Loucy (cell line): Measurements from ENCODE around the gene EVC.

Experiments used
- H2AFZ ChIP-seq: fragments of 200-600 bp; sonication (generic); 2 replicates; pipeline ENCODE4 v1.6.0; 2016; ENCODE audit warnings: antibody characterized with exemption, mild to moderate bottlenecking, low read length, moderate library complexity
- H3F3A ChIP-seq: fragments of 200-600 bp; 2 replicates; pipeline ENCODE4 v1.6.0; 2016; ENCODE audit warnings: antibody characterized with exemption, low read depth, mild to moderate bottlenecking
- H3K27me3 ChIP-seq: fragments of 200-600 bp; sonication (generic); 2 replicates; pipeline ENCODE4 v1.6.1; 2014; ENCODE audit warnings: low read length, mild to moderate bottlenecking; ENCODE audit not compliant: insufficient read depth, poor library complexity, severe bottlenecking
- H3K36me3 ChIP-seq: fragments of 200-600 bp; sonication (generic); 2 replicates; pipeline ENCODE4 v1.6.1; 2016; ENCODE audit warnings: low read length; ENCODE audit not compliant: insufficient read depth
- H3K4me1 ChIP-seq: fragments of 200-600 bp; sonication (generic); 2 replicates; pipeline ENCODE4 v1.5.1; 2014; ENCODE audit warnings: low read length, mild to moderate bottlenecking; ENCODE audit not compliant: insufficient read depth, poor library complexity, severe bottlenecking
- H3K4me2 ChIP-seq: fragments of 200-600 bp; sonication (generic); 2 replicates; pipeline ENCODE4 v1.6.0; 2014; ENCODE audit warnings: antibody characterized with exemption, low read length, low read depth, mild to moderate bottlenecking; ENCODE audit not compliant: poor library complexity, severe bottlenecking
- H3K4me3 ChIP-seq: fragments of 200-600 bp; sonication (generic); 2 replicates; pipeline ENCODE4 v1.5.1; 2014; ENCODE audit warnings: low read length, mild to moderate bottlenecking, mixed read lengths; ENCODE audit not compliant: poor library complexity, severe bottlenecking
- H3K79me2 ChIP-seq: fragments of 200-600 bp; sonication (generic); 2 replicates; pipeline ENCODE4 v1.6.1; 2014; ENCODE audit warnings: low read length; ENCODE audit not compliant: insufficient read depth
- H3K9ac ChIP-seq: fragments of 200-600 bp; sonication (generic); 2 replicates; pipeline ENCODE4 v1.6.0; 2014; ENCODE audit warnings: mild to moderate bottlenecking, low read depth, low read length, moderate library complexity; ENCODE audit not compliant: poor library complexity, severe bottlenecking
- H3K9me2 ChIP-seq: fragments of 200-600 bp; sonication (generic); replicated peaks from 2 replicates; pipeline ENCODE4 v1.6.1; 2016; ENCODE audit warnings: low read depth, low read length, mixed read lengths
- H3K9me3 ChIP-seq: fragments of 200-600 bp; sonication (generic); 2 replicates; pipeline ENCODE4 v1.6.1; 2014; ENCODE audit warnings: mild to moderate bottlenecking, antibody characterized with exemption, low read length, low read depth; ENCODE audit not compliant: insufficient read depth
- H4K20me1 ChIP-seq: fragments of 200-600 bp; sonication (generic); 2 replicates; pipeline ENCODE4 v1.6.0; 2014; ENCODE audit warnings: antibody characterized with exemption, low read length, mild to moderate bottlenecking; ENCODE audit not compliant: insufficient read depth, poor library complexity, severe bottlenecking
- EZH2phosphoT487 ChIP-seq: fragments of 200-600 bp; IDR thresholded peaks from 2 replicates; pipeline ENCODE4 v1.6.1; 2018; ENCODE audit warnings: antibody characterized with exemption, mild to moderate bottlenecking, moderate library complexity, borderline replicate concordance
- TF ChIP-seq, protein P1 (sequence below): fragments of 200-600 bp; sonication (generic); conservative IDR thresholded peaks from 2 replicates; pipeline ENCODE4 v1.5.1; 2014; ENCODE audit warnings: mild to moderate bottlenecking, antibody characterized with exemption, low read length

The EVC gene

DNA sequence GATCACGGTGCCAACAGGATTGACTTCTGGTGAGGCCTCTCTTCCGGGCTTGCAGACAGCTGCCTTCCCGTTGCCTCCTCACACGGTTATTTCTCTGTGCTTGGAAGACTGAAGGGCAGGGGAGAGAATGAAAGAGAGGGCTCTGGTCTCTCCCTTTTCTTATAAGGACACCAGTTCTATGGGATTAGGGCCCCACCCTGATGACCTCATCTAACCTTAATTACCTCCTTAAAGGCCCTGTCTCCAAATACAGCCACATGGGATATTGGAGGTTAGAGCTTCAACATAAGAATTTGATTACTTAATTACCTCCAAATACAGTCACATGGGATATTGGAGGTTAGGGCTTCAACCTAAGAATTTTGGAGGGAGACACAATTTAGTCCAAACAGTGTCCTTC, 46.5 kb downstream of the EVC start:
- peaks cover 10% of the 10 kb centered on the region; the same call in 1 of the 2 replicates for H3K9me3 ChIP-seq
- H3K79me2 ChIP-seq = no peaks in the 10 kb centered on the region
- no peak overlapping the region for H3K4me2 ChIP-seq
- H3K36me3 ChIP-seq = no peaks in the 10 kb centered on the region
- H3K9ac ChIP-seq = no peak overlapping the region
- no peak for TF ChIP-seq EZH2phosphoT487
- TF ChIP-seq, protein P1, sequence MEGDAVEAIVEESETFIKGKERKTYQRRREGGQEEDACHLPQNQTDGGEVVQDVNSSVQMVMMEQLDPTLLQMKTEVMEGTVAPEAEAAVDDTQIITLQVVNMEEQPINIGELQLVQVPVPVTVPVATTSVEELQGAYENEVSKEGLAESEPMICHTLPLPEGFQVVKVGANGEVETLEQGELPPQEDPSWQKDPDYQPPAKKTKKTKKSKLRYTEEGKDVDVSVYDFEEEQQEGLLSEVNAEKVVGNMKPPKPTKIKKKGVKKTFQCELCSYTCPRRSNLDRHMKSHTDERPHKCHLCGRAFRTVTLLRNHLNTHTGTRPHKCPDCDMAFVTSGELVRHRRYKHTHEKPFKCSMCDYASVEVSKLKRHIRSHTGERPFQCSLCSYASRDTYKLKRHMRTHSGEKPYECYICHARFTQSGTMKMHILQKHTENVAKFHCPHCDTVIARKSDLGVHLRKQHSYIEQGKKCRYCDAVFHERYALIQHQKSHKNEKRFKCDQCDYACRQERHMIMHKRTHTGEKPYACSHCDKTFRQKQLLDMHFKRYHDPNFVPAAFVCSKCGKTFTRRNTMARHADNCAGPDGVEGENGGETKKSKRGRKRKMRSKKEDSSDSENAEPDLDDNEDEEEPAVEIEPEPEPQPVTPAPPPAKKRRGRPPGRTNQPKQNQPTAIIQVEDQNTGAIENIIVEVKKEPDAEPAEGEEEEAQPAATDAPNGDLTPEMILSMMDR = no peak
- H3F3A ChIP-seq = no peaks in the 10 kb centered on the region
- no peaks in the 10 kb centered on the region for H4K20me1 ChIP-seq
- H3K4me1 ChIP-seq = no peaks in the 10 kb centered on the region
- H2AFZ ChIP-seq = no peak overlapping the region
- H3K9me2 ChIP-seq = no peaks in the 10 kb centered on the region
- no peak overlapping the region for H3K4me3 ChIP-seq
- H3K27me3 ChIP-seq = no peaks in the 10 kb centered on the region

DNA sequence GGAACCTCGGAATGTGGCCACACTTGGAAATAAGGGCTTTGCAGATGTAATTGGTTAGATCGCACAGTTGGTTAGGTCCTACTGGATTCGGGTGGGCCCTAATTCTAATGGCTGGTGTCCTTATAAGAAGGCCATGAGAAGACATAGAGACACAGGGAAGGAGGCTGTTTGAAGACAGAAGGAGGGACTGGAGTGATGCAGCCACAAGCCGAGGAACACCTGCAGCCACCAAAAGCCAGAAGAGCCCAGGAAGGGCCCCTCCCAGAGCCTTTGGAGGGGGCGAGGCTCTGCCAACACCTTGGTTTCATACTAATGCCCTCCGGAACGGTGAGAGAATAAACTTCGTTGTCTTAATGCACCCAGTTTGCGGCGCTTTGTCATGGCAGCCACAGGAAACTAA, 47.0 kb downstream of the EVC start:
- TF ChIP-seq, protein P1 = no peak
- no peak for TF ChIP-seq EZH2phosphoT487
- Histone ChIP-seq H3K9me3 (peaks cover 7% of the 10 kb centered on the region; the same call in 1 of the 2 replicates), H2AFZ (no peak overlapping the region), H4K20me1 (no peaks in the 10 kb centered on the region), H3F3A (no peaks in the 10 kb centered on the region), H3K4me3 (no peak overlapping the region), H3K27me3 (no peaks in the 10 kb centered on the region), H3K79me2 (no peaks in the 10 kb centered on the region), H3K4me1 (no peaks in the 10 kb centered on the region), H3K36me3 (no peaks in the 10 kb centered on the region), H3K9ac (no peak overlapping the region), H3K9me2 (no peaks in the 10 kb centered on the region), H3K4me2 (no peak overlapping the region)

DNA sequence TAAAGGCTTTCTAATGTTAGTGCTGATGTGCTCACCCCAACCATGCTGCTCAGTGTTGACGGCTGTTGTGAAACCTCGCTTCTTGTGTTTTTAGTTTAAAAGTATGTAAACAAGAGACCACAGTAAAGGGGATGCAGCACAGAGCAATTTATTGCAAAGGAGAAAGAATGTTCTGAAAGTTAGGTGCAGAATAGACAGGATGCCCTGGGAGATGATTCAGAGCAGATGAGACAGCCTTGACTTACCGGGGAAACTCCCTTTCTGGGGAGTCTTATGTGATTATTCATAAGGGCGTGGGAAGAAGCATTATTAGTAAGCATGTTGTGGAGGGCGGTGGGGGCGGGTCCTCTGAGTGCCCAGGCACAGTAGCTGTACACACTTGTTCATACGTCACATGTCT, 47.7 kb downstream of the EVC start:
- H3K4me2 ChIP-seq = no peak overlapping the region
- no peaks in the 10 kb centered on the region for H3K9me2 ChIP-seq
- TF ChIP-seq, protein P1 = no peak
- no peak for TF ChIP-seq EZH2phosphoT487
- no peaks in the 10 kb centered on the region for H3K36me3 ChIP-seq
- no peaks in the 10 kb centered on the region for H3K79me2 ChIP-seq
- H3K4me1 ChIP-seq = no peaks in the 10 kb centered on the region
- no peak overlapping the region for H2AFZ ChIP-seq
- no peaks in the 10 kb centered on the region for H3K27me3 ChIP-seq
- no peaks in the 10 kb centered on the region for H3F3A ChIP-seq
- no peaks in the 10 kb centered on the region for H4K20me1 ChIP-seq
- H3K9me3 ChIP-seq = peaks cover 7% of the 10 kb centered on the region; the same call in 1 of the 2 replicates
- H3K4me3 ChIP-seq = no peak overlapping the region
- no peak overlapping the region for H3K9ac ChIP-seq
